ENCODE results near the gene STAC3. TPM values are rescaled to one million over a fixed set of nuclear protein-coding genes. Genes with fewer than 3 reads are reported as not detected.

STAC3 gene
- total and polyA plus RNA-seq, 9 donors, result 0.66 to 2.9 (median 1.8) TPM

DNA sequence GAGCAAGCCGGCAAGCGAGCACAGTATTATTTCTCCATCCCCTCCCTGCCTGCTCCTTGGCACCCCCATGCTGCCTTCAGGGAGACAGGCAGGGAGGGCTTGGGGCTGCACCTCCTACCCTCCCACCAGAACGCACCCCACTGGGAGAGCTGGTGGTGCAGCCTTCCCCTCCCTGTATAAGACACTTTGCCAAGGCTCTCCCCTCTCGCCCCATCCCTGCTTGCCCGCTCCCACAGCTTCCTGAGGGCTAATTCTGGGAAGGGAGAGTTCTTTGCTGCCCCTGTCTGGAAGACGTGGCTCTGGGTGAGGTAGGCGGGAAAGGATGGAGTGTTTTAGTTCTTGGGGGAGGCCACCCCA is 38.3 kb downstream of the STAC3 start:
- H3K4me3 ChIP-seq, result no peak overlapping the region
- peak in 1 of 5 donors; percentile 53 for DNase-seq
- TF ChIP-seq EP300 (IDR thresholded peaks at IDR 0.05) (no peak), POLR2A (IDR thresholded peaks at IDR 0.05) (no peak)
- TF ChIP-seq, protein P1, sequence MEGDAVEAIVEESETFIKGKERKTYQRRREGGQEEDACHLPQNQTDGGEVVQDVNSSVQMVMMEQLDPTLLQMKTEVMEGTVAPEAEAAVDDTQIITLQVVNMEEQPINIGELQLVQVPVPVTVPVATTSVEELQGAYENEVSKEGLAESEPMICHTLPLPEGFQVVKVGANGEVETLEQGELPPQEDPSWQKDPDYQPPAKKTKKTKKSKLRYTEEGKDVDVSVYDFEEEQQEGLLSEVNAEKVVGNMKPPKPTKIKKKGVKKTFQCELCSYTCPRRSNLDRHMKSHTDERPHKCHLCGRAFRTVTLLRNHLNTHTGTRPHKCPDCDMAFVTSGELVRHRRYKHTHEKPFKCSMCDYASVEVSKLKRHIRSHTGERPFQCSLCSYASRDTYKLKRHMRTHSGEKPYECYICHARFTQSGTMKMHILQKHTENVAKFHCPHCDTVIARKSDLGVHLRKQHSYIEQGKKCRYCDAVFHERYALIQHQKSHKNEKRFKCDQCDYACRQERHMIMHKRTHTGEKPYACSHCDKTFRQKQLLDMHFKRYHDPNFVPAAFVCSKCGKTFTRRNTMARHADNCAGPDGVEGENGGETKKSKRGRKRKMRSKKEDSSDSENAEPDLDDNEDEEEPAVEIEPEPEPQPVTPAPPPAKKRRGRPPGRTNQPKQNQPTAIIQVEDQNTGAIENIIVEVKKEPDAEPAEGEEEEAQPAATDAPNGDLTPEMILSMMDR (IDR thresholded peaks at IDR 0.05), result no peak
- H3K27me3 ChIP-seq, result peaks cover 7% of the 10 kb centered on the region
- no peak overlapping the region for H3K27ac ChIP-seq
- H3K4me1 ChIP-seq (ENCODE audit: insufficient read depth), result peaks cover 8% of the 10 kb centered on the region
- intact Hi-C loops (cut with DNase I), result loop anchor here in 1 of 4 donors (2.0 kb wide), 1 partner anchor 26 kb away; no protein-coding TSS in a partner anchor
- 47 to 57% (median 50%) methylated on average over 7 of the region's 7 CpGs for WGBS, 3 donors
- H3K36me3 ChIP-seq, result no peaks in the 10 kb centered on the region
- H3K9me3 ChIP-seq, result no peaks in the 10 kb centered on the region

DNA sequence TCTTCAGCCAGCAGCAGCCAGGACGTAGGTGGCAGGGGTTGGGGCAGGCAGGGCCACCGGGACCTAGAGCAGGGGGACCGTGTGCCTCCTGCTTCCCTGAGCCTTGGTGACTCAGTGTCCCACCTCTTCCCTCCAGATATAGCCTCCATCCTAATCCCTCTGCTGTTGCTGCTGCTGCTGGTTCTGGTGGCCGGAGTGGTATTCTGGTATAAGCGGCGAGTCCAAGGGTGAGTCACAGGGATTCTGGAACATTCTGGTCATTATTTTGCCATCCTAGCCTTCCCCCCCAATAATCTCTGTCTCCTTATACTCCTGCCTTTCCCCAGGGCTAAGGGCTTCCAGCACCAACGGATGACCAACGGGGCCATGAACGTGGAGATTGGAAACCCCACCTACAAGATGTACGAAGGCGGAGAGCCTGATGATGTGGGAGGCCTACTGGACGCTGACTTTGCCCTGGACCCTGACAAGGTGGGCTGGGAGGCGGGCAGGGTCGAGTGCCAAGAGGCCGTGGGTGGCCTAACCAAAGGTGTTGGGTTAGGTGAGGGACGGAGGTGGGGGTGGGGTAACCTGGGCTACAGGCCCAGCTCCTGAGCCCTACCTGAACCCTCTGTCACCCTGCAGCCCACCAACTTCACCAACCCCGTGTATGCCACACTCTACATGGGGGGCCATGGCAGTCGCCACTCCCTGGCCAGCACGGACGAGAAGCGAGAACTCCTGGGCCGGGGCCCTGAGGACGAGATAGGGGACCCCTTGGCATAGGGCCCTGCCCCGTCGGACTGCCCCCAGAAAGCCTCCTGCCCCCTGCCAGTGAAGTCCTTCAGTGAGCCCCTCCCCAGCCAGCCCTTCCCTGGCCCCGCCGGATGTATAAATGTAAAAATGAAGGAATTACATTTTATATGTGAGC is 38.9 kb downstream of the STAC3 start:
- DNase-seq, result peak in 2 of 5 donors; percentile 59 to 65
- no peak overlapping the region for H3K27ac ChIP-seq
- H3K27me3 ChIP-seq, result peaks cover 3% of the 10 kb centered on the region
- H3K4me1 ChIP-seq (ENCODE audit: insufficient read depth), result peaks cover 3% of the 10 kb centered on the region
- WGBS, 3 donors, result 69 to 76% (median 74%) methylated on average over 26 to 27 of the region's 27 CpGs
- intact Hi-C loops (cut with DNase I), result loop anchor here in 1 of 4 donors (2.0 kb wide), 1 partner anchor 27 kb away; no protein-coding TSS in a partner anchor
- H3K4me3 ChIP-seq, result no peak overlapping the region
- no peaks in the 10 kb centered on the region for H3K36me3 ChIP-seq
- H3K9me3 ChIP-seq, result no peaks in the 10 kb centered on the region
- no peak for TF ChIP-seq POLR2A (IDR thresholded peaks at IDR 0.05)
- TF ChIP-seq, protein P1 (IDR thresholded peaks at IDR 0.05), result no peak
- no peak for TF ChIP-seq EP300 (IDR thresholded peaks at IDR 0.05)

- Histone ChIP-seq H3K4me1 (ENCODE audit: insufficient read depth) (no peaks in the 10 kb centered on the region), H3K27me3 (no peaks in the 10 kb centered on the region), H3K36me3 (no peaks in the 10 kb centered on the region), H3K4me3 (no peak overlapping the region), H3K9me3 (no peaks in the 10 kb centered on the region), H3K27ac (no peak overlapping the region)
- intact Hi-C loops (cut with DNase I), result no loop called here
- DNase-seq, result no peak
- WGBS, 3 donors, result 78 to 82% (median 78%) methylated on average over 15 to 16 of the region's 16 CpGs
- TF ChIP-seq, protein P1 (IDR thresholded peaks at IDR 0.05), result no peak
- TF ChIP-seq POLR2A (IDR thresholded peaks at IDR 0.05), result no peak
- TF ChIP-seq EP300 (IDR thresholded peaks at IDR 0.05), result no peak
Observed at GRCh38 chr12:57210926-57211692, 39.9 kb downstream of the STAC3 start.

DNA sequence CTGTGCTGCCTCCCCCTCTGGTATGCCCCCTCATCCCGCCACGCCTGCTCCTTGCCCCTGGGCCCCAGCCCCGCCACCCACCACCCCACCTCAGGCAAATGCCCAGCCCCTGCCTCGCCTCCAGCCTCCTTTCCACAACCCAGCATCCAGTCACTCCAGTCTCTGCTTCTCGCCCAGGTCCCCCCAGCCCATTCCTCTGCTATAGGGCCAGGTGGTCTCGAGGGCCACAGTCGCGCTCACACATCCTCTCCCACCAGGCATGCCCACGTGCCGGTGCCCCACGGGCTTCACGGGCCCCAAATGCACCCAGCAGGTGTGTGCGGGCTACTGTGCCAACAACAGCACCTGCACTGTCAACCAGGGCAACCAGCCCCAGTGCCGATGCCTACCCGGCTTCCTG is 40.5 kb downstream of the STAC3 start:
- intact Hi-C loops (cut with DNase I), result no loop called here
- Histone ChIP-seq H3K36me3 (no peaks in the 10 kb centered on the region), H3K27ac (no peak overlapping the region), H3K27me3 (no peaks in the 10 kb centered on the region), H3K4me1 (ENCODE audit: insufficient read depth) (no peaks in the 10 kb centered on the region), H3K9me3 (no peaks in the 10 kb centered on the region), H3K4me3 (no peak overlapping the region)
- WGBS, 3 donors, result 88 to 98% (median 90%) methylated on average over 11 to 15 of the region's 15 CpGs
- no peak for TF ChIP-seq POLR2A (IDR thresholded peaks at IDR 0.05)
- TF ChIP-seq, protein P1 (IDR thresholded peaks at IDR 0.05), result no peak
- no peak for TF ChIP-seq EP300 (IDR thresholded peaks at IDR 0.05)
- no peak for DNase-seq
